ENCODE data around the gene SLFN12L. TPM values are rescaled to one million over a fixed set of nuclear protein-coding genes. Genes with fewer than 3 reads are reported as not detected.
"Not testable (repeated sequence)": the region's sequence is repeated elsewhere in the genome, so short reads cannot be mapped to it uniquely, and the experiment has no call there.

SLFN12L gene
- total RNA-seq, 6 experiments from 2014 or later, result 0.32 to 2.6 (median 0.69) TPM; not detected in 1

DNA sequence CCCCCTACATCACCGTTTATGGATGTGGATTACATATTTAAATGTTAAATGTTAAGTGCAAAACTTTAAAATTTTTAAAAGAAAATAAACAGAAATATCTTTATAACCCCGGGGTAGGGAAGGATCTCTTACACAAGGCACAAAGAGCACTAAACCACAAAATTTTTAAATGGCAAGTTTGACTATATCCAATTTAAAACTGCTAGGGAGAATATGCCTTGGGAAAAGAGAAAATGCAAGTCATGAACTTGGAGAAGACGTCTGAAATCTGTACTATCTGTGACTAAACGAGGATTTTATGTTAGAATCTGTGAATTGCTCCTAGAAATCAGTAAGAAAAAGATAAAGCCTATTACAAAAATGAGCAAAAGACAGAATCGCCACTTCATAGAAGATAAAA is 60.2 kb downstream of the SLFN12L start:
- WGBS (ENCODE audit: insufficient coverage, low coverage, low lambda C conversion rate, missing lambda C conversion rate), result 33% methylated on average over 5 of the region's 5 CpGs
- no peak for ATAC-seq
- TF ChIP-seq POLR2A (IDR thresholded peaks at IDR 0.05), result no peak
- TF ChIP-seq, protein P1, sequence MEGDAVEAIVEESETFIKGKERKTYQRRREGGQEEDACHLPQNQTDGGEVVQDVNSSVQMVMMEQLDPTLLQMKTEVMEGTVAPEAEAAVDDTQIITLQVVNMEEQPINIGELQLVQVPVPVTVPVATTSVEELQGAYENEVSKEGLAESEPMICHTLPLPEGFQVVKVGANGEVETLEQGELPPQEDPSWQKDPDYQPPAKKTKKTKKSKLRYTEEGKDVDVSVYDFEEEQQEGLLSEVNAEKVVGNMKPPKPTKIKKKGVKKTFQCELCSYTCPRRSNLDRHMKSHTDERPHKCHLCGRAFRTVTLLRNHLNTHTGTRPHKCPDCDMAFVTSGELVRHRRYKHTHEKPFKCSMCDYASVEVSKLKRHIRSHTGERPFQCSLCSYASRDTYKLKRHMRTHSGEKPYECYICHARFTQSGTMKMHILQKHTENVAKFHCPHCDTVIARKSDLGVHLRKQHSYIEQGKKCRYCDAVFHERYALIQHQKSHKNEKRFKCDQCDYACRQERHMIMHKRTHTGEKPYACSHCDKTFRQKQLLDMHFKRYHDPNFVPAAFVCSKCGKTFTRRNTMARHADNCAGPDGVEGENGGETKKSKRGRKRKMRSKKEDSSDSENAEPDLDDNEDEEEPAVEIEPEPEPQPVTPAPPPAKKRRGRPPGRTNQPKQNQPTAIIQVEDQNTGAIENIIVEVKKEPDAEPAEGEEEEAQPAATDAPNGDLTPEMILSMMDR (IDR thresholded peaks at IDR 0.05), result no peak
- H3K4me3 ChIP-seq, result no peak overlapping the region
- no peaks in the 10 kb centered on the region for H3K9me3 ChIP-seq
- no peaks in the 10 kb centered on the region for H3K36me3 ChIP-seq
- intact Hi-C loops (cut with DNase I), result no loop called here
- peaks cover 0 to 6% of the 10 kb centered on the region in 2 donors for H3K27me3 ChIP-seq
- no peak for DNase-seq
- no peaks in the 10 kb centered on the region for H3K4me1 ChIP-seq
- no peak overlapping the region for H3K27ac ChIP-seq

DNA sequence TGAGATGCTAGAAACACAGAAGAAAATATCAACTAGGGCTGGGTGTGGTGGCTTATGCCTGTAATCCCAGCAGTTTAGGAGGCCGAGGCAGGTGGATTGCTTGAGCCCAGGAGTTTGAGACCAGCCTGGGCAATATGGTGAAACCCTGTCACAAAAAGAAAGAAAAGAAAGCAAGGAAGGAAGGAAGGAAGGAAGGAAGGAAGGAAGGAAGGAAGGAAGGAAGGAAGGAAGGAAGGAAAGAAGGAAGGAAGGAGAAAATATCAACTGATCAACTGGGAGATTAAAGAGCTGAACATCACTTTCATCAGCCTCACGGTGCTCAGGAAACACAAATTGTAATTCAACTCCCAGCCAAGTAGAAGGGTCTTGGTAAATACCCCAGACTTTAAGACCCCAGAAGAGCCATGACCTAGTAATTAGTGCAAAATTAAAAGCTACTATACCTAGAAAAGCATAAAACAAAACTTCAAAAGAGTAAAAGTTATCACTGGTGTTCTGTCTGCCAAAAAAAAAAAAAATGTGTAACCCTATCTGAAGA is 61.1 kb downstream of the SLFN12L start:
- WGBS (ENCODE audit: insufficient coverage, low coverage, low lambda C conversion rate, missing lambda C conversion rate), result 40% methylated on average over 2 of the region's 2 CpGs

GRCh38 chr17:35468475-35468874 is 69.0 kb downstream of the SLFN12L start:
- no peak overlapping the region for H3K4me3 ChIP-seq
- no peaks in the 10 kb centered on the region for H3K9me3 ChIP-seq
- intact Hi-C loops (cut with DNase I), result no loop called here
- H3K4me1 ChIP-seq, result no peaks in the 10 kb centered on the region
- DNase-seq (no peak), ATAC-seq (no peak)
- H3K36me3 ChIP-seq, result no peaks in the 10 kb centered on the region
- no peak for TF ChIP-seq POLR2A (IDR thresholded peaks at IDR 0.05)
- H3K27ac ChIP-seq, result no peak overlapping the region
- H3K27me3 ChIP-seq, result no peaks in the 10 kb centered on the region
- 48% methylated on average over 4 of the region's 4 CpGs for WGBS (ENCODE audit: insufficient coverage, low coverage, low lambda C conversion rate, missing lambda C conversion rate)

More for the DNA sequence above, 61.1 kb downstream of the SLFN12L start:
- intact Hi-C loops (cut with DNase I), result no loop called here
- H3K4me3 ChIP-seq, result no peak overlapping the region
- H3K36me3 ChIP-seq, result no peaks in the 10 kb centered on the region
- DNase-seq (no peak), ATAC-seq (no peak)
- H3K9me3 ChIP-seq, result no peaks in the 10 kb centered on the region
- H3K27me3 ChIP-seq, result peaks cover 0 to 4% of the 10 kb centered on the region in 2 donors
- H3K27ac ChIP-seq, result no peak overlapping the region
- H3K4me1 ChIP-seq, result no peaks in the 10 kb centered on the region
- TF ChIP-seq POLR2A (IDR thresholded peaks at IDR 0.05), result no peak
- TF ChIP-seq, protein P1 (IDR thresholded peaks at IDR 0.05), result no peak

DNA sequence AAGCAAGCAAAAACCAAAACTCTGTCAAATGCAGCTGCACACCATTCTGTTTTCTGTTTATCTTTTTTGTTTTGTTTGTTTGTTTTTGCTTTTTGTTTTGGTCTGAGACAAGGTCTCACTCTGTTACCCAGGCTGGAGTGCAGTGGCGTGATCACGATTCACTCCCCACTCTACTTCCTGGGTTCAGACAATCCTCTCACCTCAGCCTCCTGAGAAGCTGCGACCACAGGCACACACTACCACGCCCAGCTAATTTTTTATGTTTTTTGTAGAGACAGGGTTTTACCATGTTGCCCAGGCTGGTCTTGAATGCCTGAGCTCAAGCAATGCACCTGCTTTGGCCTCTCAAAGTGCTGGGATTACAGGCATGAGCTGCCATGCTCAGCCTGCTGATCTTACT is 69.7 kb downstream of the SLFN12L start:
- Histone ChIP-seq H3K4me1 (no peaks in the 10 kb centered on the region), H3K4me3 (no peak overlapping the region), H3K27ac (no peak overlapping the region), H3K27me3 (no peaks in the 10 kb centered on the region), H3K36me3 (no peaks in the 10 kb centered on the region), H3K9me3 (no peaks in the 10 kb centered on the region)
- ATAC-seq, result peak in 1 of 4 donors; percentile 25
- no peak for DNase-seq
- TF ChIP-seq POLR2A (IDR thresholded peaks at IDR 0.05), result no peak
- 56% methylated on average over 4 of the region's 4 CpGs for WGBS (ENCODE audit: insufficient coverage, low coverage, low lambda C conversion rate, missing lambda C conversion rate)
- intact Hi-C loops (cut with DNase I), result no loop called here

- ATAC-seq (peak; percentile 53 to 80 (median 72)), DNase-seq (peak; percentile 48 to 64 (median 50))
- H3K9me3 ChIP-seq, result no peaks in the 10 kb centered on the region
- H3K27ac ChIP-seq, result no peak overlapping the region
- intact Hi-C loops (cut with DNase I), result no loop called here
- no peaks in the 10 kb centered on the region for H3K4me1 ChIP-seq
- H3K36me3 ChIP-seq, result no peaks in the 10 kb centered on the region
- WGBS (ENCODE audit: insufficient coverage, low coverage, low lambda C conversion rate, missing lambda C conversion rate), result 14% methylated on average over 21 of the region's 44 CpGs
- peak overlapping the region in 2 of 3 donors; percentile 0 to 13 for H3K4me3 ChIP-seq
- peaks cover 6 to 7% of the 10 kb centered on the region in 2 donors for H3K27me3 ChIP-seq
- TF ChIP-seq, protein P1 (IDR thresholded peaks at IDR 0.05), result no peak
- no peak for TF ChIP-seq POLR2A (IDR thresholded peaks at IDR 0.05)
Observed at GRCh38 chr17:35460354-35460851, 77.1 kb downstream of the SLFN12L start.

DNA sequence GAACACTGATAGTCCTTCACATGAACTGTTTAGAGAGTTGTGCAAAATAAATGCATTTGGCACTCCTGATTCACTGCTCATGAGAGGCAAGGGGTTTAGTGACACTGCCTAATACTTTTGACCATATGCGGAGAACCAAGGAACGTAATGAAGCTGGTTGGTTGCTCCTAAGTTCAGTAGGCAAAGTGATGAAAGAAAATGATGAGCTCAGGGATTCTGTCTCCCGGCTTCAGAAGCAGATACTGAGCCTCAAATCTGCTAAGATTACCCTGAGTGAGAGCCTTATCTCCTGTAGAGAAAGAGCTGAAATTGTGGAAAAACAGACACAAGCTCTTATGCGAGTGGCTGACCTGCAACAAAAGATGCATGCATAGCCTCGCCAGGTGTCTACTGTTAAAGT is 83.4 kb downstream of the SLFN12L start:
- H3K9me3 ChIP-seq; ATAC-seq; DNase-seq; intact Hi-C loops (cut with DNase I); H3K36me3 ChIP-seq; H3K27ac ChIP-seq; H3K4me3 ChIP-seq; H3K4me1 ChIP-seq: not testable (repeated sequence)
- 53% methylated on average over 4 of the region's 5 CpGs for WGBS (ENCODE audit: insufficient coverage, low coverage, low lambda C conversion rate, missing lambda C conversion rate)
- H3K27me3 ChIP-seq, result peaks cover 6 to 12% of the 10 kb centered on the region in 2 donors
